NCI-H1048 (cell line): Measurements from ENCODE around the gene OR10G4.
"Not testable (repeated sequence)": the region's sequence is repeated elsewhere in the genome, so short reads cannot be mapped to it uniquely, and the experiment has no call there.

Source experiments
- DNase-seq: peaks from one replicate; lab custom pipeline; 2025; lab: John Stamatoyannopoulos, UW

Gene OR10G4, protein sequence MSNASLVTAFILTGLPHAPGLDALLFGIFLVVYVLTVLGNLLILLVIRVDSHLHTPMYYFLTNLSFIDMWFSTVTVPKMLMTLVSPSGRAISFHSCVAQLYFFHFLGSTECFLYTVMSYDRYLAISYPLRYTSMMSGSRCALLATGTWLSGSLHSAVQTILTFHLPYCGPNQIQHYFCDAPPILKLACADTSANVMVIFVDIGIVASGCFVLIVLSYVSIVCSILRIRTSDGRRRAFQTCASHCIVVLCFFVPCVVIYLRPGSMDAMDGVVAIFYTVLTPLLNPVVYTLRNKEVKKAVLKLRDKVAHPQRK

DNA sequence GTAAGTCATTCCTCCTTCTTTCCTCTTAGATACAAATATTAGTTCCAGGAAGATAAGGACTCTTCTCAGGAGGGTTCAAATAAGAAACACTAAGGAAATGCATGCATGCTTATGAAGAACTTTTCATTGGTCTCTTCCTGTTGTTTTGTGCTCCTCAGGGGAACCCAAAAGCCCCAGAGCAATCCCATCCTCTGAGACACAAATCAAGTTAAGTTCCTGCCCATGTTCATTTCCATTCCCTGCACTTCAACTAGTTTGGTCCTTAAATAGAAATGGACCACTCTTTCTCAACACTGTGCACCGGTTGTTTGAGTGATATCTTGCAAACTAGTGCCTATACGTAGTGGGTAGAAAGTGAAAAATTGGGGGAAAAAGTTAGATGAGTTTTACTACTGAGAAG, at the start of gene OR10G4:
TSS of gene OR10G4 (plus strand) at position 301 of the 400 bp plus-strand sequence. CDS start 2,578 bp downstream, outside the sequence.
- DNase-seq: no peak

DNA sequence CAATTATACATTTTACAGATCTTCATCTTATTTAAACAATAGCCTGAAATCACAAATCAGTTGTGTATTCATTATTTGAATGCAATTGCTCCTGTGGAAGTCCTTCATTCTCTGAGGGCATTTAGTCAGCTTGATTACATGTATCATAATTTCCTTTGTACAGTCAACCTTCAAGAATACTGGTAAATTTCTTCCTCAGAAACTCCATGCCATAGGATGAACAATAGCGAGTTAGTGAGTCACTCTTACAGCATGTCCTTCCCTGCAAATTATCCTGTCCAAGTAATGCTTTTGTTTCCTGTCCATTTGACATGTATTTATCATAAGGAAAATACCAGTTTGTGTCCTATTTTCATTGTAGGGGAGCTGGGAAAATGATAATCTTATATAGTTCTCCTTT, 39.0 kb upstream of the OR10G4 start:
- no peak for DNase-seq

DNA sequence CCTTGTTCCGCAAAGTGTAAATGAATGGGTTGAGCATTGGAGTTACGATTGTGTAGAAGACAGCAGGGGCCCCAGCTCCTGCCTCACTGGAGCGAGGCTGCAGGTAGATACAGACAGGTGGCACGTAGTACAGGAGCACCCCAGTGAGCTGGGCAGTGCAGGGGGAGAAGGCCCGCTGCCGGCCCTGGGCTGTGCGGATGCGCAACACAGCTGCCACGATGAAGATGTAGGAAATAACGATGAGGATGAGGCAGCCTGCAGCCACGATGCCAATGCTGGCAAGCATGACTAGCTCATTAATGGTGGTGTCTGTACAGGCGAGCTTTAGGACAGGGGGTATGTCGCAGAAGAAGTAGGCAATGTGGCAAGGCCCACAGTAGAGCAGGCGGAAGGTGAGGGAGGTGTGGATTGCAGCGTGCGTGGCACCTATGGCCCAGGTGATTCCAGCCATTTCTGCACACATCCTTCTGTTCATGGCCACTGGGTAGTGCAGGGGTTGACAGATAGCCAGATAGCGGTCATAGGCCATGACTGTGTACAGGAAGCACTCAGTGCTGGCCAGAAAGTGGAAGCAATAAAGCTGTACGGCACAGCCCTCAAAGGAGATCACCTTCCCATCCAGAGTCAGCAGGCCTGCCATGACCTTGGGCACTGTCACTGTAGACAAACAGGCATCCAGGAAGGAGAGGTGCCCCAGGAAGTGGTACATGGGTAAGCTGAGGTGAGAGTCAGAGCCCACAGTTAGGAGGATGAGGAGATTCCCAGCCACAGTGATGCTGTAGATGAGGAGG, 35.8 kb upstream of the OR10G4 start:
- DNase-seq: no peak

DNA sequence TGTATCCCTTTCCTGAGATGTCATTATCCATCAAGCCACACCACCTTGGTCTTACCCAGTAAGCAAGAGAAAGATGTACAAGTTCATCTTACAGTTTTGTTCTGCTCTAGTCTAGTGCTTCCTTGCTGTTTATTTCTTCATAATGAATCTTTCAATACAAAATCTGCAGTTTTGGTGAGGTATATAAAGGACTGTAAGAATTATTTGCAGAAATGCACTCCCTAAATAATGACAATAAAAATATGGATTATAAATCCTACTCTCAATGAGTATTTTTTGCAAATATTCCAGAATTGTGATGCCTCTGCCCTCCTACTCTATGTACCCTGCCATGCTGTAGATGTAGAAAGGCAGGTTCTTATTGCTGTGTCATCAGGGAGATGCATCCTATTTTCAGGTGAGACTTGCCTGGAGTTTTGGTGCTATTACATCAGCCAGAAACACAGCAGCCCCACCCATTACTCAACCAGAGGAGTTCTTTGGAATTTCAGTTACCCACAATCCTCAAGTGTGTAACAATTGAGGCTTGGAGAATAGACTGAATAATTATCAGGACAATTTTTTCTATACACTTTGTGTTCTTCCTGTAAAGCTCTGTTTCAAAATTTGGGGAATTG, 35.0 kb upstream of the OR10G4 start, which contains the start of gene OR10S1:
TSS of gene OR10S1 (minus strand) at position 51 of the 617 bp plus-strand sequence. CDS start 117 bp downstream, outside the sequence.
- DNase-seq: no peak

DNA sequence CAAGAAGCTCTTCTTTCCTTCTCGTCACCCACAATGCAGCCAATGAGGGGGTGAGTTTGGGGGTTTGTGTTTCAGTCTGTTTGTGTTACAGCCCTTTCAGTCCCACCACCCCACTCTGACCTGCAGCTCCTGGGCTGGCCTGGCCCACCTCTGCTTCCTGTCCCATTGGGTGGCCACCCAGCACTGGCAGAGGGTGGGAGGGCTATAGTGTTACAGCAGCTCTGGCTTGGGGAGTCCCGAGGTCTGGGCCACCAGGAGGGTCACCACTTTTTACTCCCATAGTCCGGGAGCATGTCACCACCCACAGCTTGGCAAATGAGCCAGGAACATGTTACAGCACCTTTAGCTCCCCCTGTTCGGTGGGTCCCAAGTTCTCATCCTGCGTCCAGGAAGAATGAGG, 33.5 kb upstream of the OR10G4 start:
- no peak for DNase-seq

DNA sequence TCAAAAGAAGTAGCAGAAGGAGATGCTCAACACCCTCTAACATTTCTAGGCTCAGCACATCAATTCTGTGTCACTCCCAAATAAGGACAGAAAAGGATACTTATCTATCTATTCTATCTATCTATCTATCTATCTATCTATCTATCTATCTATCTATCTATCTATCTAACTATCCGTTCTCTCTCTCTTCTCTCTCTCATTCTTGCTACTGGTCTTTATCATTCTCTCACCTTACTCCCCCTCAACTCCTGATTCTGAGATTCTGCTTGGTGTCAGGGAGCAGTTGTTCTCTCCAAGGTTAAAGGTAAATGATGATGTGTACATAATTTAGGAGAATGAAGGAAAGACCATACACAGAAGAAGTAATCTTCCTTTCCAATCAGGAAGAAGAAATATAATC, 17.7 kb upstream of the OR10G4 start, which contains the start of gene OR10G6:
TSS of gene OR10G6 (minus strand) at position 43 of the 400 bp plus-strand sequence. CDS start at position 43, 0 bp downstream.
- DNase-seq: no peak

DNA sequence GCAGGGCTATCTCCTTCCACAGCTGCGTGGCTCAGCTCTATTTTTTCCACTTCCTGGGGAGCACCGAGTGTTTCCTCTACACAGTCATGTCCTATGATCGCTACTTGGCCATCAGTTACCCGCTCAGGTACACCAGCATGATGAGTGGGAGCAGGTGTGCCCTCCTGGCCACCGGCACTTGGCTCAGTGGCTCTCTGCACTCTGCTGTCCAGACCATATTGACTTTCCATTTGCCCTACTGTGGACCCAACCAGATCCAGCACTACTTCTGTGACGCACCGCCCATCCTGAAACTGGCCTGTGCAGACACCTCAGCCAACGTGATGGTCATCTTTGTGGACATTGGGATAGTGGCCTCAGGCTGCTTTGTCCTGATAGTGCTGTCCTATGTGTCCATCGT, 3.0 kb downstream of the OR10G4 start:
- DNase-seq: not testable (repeated sequence)

DNA sequence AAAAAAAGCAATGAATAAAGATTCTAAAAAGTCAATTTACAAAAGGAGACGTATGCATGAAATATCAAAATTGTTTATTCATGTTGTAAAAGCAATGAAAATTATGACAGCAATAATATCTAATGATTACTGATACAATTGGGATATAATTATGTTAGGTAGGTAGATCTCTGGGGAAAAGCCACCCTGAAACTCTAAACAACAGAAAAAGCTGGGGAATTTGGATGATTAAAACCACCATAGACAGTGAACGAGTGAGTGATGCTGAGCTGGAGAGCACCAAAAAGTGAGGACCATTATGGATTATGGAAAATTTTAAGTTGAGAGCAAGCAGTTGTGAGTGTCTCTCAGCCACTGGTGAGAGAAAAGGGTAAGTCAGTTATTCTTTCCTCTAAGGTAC, 13.7 kb downstream of the OR10G4 start, which contains the start of gene OR10G8:
TSS of gene OR10G8 (plus strand) at position 301 of the 400 bp plus-strand sequence. CDS start 2,825 bp downstream, outside the sequence.
- DNase-seq: no peak

DNA sequence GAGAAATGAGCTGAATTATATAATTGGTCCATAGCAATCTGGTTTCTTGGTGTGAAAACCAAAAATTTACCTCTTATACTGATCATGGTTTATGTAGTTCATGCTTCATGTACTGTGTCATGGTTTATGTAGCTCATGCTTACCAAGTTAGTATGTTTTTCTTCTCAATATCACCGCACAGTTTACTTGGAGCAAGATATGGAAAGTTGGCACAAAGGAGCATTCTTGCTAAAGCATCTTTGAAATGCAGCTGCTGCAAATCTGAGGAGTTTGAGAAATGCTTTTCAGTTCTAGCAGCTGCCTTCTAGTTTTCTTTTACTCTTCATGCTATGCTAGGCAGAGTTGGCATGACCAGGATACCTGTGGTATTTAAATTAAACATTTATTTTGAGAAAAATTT, 23.9 kb downstream of the OR10G4 start:
- no peak for DNase-seq

DNA sequence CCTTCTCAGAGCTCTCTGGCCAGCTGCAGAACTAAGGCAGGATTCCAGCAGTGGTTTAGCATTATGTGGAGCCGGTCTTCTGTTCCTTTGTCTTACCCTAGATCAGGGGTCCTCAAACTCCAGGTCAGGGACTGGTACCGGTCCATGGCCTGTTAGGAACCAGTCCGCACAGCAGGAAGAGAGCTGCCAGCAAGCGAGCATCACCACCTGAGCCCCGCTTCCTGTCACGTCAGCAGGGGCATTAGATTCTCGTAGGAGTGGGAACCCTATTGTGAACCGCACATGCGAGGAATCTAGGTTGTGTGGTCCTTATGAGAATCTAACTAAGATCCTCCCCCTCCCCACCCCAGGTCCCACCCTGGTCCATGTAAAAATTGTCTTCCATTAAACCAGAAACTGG, 26.8 kb downstream of the OR10G4 start:
- no peak for DNase-seq

DNA sequence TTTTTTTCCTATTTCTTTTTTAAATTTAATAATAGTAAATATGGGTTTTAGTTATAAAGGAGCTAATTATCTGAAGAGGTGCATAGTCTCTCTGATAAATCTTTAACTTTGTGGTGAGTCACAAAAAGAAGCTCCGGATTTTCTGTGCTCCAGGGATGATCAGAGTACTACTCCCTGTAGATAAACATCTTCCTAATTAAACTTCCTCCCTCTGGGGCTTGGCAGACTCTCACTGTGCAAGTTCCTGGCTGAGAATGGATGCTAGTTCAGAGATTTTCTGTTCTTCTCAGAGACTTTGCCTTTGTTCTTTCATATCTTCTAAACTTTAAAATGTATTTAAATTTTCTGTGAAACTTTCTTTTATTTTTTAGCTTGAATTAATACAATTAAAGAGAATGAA, 28.5 kb downstream of the OR10G4 start, which contains the start of gene OR10G7:
TSS of gene OR10G7 (minus strand) at position 72 of the 400 bp plus-strand sequence. CDS start 2,324 bp downstream, outside the sequence.
- DNase-seq: no peak

DNA sequence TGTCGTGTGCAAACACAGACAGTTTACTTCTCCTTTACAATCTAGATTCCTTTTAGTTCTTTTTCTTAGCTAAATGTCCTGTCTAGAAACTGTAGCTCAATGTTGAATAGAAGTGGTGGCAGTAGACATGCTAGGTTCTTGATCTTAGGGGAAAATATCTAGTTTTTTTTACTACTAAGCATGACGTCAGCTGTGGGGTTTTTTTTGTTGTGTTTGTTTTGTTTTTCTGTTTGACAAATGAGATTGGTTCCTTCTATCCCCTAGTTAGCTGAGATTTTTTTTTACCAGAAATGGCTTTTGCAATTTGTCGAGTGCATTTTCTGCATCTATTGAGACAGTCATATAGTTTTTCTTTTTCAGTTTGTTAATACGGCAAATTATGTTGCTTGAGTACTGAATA, 30.6 kb downstream of the OR10G4 start:
- no peak for DNase-seq

DNA sequence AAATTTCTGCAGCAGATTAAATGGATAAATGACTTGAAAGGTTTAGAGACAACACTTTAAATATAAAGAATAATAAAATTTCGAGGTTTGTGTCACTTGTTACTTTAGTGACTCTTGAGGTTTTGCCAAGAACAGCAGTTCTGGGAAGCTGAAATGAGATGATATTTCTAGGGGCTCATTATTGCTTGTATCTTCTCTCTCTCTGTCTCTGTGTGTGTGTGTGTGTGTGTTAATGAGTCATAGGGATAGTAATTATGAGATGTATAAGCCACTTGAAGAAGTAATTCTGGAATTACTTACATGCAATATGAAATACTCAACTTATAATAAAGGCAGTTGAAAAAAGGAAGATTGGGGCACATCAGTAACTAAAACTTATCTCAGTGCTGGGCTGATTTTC, 38.0 kb downstream of the OR10G4 start:
- no peak for DNase-seq

DNA sequence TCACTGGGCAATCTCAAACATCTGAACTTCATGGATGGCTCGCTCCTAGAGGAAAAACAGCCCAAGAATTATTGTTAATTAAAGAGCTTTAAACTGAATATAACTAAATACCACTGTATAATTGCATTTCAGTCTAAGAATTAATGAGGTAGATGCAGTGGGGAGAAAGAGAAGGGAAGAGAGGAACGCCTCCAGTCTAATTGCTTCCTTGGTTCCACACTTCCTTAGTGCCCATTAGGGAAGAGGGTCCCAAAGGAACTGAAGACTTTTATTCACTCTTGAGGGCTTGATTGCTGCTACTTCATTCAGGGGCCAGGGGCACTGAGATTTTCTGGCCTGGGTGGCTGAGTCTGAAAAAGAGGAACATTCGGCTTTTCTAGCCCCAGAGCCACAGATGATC, 40.2 kb downstream of the OR10G4 start:
- no peak for DNase-seq
